Measurements from ENCODE around the gene PFN3. TPM values are rescaled to one million over a fixed set of nuclear protein-coding genes. Genes with fewer than 3 reads are reported as not detected.

The PFN3 gene
- total and polyA plus RNA-seq, 2 experiments from 2014 or later = 1.9 to 2.0 TPM

GRCh38 chr5:177357459-177358351, 42.8 kb downstream of the PFN3 start, which contains the start of gene RGS14:
Gene RGS14 (plus strand): TSS chr5:177357924. CDS start chr5:177358025, 101 bp downstream.
- Histone ChIP-seq H3F3A (replicated peaks; ENCODE audit: low read depth) (0 out of 2 replicates have a peak, but pooled peaks cover 6% of the 10 kb centered on the region), H3K4me2 (no peak within 1 kb of the TSS), H3K9me2 (ENCODE audit: insufficient read depth) (peaks cover 4% of the 10 kb centered on the region; the same call in 1 of the 2 replicates), H3K4me3 (no peak within 1 kb of the TSS), H3K79me2 (replicated peaks; ENCODE audit: insufficient read depth) (no peaks in the 10 kb centered on the region), H3K36me3 (ENCODE audit: insufficient read depth) (no peaks in the 10 kb centered on the region), H3K27me3 (ENCODE audit: insufficient read depth) (peaks cover 5% of the 10 kb centered on the region), H2AFZ (no peak within 1 kb of the TSS), H4K20me1 (replicated peaks; ENCODE audit: insufficient read depth) (no peaks in the 10 kb centered on the region), H3K4me1 (ENCODE audit: insufficient read depth) (peaks cover 9% of the 10 kb centered on the region), H3K27ac (ENCODE audit: low read depth) (no peak within 1 kb of the TSS)
- no peak for ATAC-seq
- TF ChIP-seq ZNF331 (CRISPR knock-in tag; IDR thresholded peaks at IDR 0.05; ENCODE audit: low read depth) = no peak
- H3K4me1 Mint-ChIP-seq = peaks cover 16% of the 10 kb centered on the region; the same call in 2 of the 3 replicates
- no peak within 1 kb of the TSS for H3K4me3 Mint-ChIP-seq
- H3K27me3 Mint-ChIP-seq (ENCODE audit: insufficient read depth, low read depth, poor library complexity) = peaks cover 22% of the 10 kb centered on the region
- DNase-seq (ENCODE audit: low spot score) = no peak
- H3K36me3 Mint-ChIP-seq (ENCODE audit: low read depth) = no peaks in the 10 kb centered on the region
- no peak within 1 kb of the TSS; the same call in 1 of the 2 replicates for H3K27ac Mint-ChIP-seq
- H3K9me3 Mint-ChIP-seq = no peaks in the 10 kb centered on the region; the same call in 2 of the 3 replicates

- Histone ChIP-seq H4K20me1 (replicated peaks; ENCODE audit: insufficient read depth) (no peaks in the 10 kb centered on the region), H3K27me3 (ENCODE audit: insufficient read depth) (peaks cover 2% of the 10 kb centered on the region), H2AFZ (no peak overlapping the region), H3K27ac (ENCODE audit: low read depth) (no peak overlapping the region), H3K4me3 (no peak overlapping the region), H3K79me2 (replicated peaks; ENCODE audit: insufficient read depth) (no peaks in the 10 kb centered on the region), H3K36me3 (ENCODE audit: insufficient read depth) (no peaks in the 10 kb centered on the region), H3F3A (replicated peaks; ENCODE audit: low read depth) (0 out of 2 replicates have a peak, but pooled peaks cover 2% of the 10 kb centered on the region), H3K9me2 (ENCODE audit: insufficient read depth) (peaks cover 4% of the 10 kb centered on the region; the same call in 1 of the 2 replicates), H3K4me2 (no peak overlapping the region), H3K4me1 (ENCODE audit: insufficient read depth) (peaks cover 3% of the 10 kb centered on the region)
- Mint-ChIP-seq H3K9me3 (no peaks in the 10 kb centered on the region; the same call in 2 of the 3 replicates), H3K27me3 (ENCODE audit: insufficient read depth, low read depth, poor library complexity) (peaks cover 19% of the 10 kb centered on the region), H3K36me3 (ENCODE audit: low read depth) (no peaks in the 10 kb centered on the region), H3K27ac (no peak overlapping the region), H3K4me3 (no peak overlapping the region), H3K4me1 (peaks cover 11% of the 10 kb centered on the region; the same call in 2 of the 3 replicates)
- DNase-seq (ENCODE audit: low spot score) (no peak), ATAC-seq (no peak)
- no peak for TF ChIP-seq NANOG (IDR thresholded peaks at IDR 0.05; ENCODE audit: borderline replicate concordance)
- no peak for TF ChIP-seq EZH2phosphoT487 (IDR thresholded peaks at IDR 0.05; ENCODE audit: unreplicated experiment)
- TF ChIP-seq ZNF114 (CRISPR knock-in tag; IDR thresholded peaks at IDR 0.05) = no peak
- TF ChIP-seq, protein P1, sequence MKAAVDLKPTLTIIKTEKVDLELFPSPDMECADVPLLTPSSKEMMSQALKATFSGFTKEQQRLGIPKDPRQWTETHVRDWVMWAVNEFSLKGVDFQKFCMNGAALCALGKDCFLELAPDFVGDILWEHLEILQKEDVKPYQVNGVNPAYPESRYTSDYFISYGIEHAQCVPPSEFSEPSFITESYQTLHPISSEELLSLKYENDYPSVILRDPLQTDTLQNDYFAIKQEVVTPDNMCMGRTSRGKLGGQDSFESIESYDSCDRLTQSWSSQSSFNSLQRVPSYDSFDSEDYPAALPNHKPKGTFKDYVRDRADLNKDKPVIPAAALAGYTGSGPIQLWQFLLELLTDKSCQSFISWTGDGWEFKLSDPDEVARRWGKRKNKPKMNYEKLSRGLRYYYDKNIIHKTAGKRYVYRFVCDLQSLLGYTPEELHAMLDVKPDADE (IDR thresholded peaks at IDR 0.05) = no peak
- TF ChIP-seq EZH2 (IDR thresholded peaks at IDR 0.05; ENCODE audit: low read depth, unreplicated experiment) = no peak
- TF ChIP-seq STAT1 (IDR thresholded peaks at IDR 0.05; ENCODE audit: unreplicated experiment) = no peak
- TF ChIP-seq, protein P2, sequence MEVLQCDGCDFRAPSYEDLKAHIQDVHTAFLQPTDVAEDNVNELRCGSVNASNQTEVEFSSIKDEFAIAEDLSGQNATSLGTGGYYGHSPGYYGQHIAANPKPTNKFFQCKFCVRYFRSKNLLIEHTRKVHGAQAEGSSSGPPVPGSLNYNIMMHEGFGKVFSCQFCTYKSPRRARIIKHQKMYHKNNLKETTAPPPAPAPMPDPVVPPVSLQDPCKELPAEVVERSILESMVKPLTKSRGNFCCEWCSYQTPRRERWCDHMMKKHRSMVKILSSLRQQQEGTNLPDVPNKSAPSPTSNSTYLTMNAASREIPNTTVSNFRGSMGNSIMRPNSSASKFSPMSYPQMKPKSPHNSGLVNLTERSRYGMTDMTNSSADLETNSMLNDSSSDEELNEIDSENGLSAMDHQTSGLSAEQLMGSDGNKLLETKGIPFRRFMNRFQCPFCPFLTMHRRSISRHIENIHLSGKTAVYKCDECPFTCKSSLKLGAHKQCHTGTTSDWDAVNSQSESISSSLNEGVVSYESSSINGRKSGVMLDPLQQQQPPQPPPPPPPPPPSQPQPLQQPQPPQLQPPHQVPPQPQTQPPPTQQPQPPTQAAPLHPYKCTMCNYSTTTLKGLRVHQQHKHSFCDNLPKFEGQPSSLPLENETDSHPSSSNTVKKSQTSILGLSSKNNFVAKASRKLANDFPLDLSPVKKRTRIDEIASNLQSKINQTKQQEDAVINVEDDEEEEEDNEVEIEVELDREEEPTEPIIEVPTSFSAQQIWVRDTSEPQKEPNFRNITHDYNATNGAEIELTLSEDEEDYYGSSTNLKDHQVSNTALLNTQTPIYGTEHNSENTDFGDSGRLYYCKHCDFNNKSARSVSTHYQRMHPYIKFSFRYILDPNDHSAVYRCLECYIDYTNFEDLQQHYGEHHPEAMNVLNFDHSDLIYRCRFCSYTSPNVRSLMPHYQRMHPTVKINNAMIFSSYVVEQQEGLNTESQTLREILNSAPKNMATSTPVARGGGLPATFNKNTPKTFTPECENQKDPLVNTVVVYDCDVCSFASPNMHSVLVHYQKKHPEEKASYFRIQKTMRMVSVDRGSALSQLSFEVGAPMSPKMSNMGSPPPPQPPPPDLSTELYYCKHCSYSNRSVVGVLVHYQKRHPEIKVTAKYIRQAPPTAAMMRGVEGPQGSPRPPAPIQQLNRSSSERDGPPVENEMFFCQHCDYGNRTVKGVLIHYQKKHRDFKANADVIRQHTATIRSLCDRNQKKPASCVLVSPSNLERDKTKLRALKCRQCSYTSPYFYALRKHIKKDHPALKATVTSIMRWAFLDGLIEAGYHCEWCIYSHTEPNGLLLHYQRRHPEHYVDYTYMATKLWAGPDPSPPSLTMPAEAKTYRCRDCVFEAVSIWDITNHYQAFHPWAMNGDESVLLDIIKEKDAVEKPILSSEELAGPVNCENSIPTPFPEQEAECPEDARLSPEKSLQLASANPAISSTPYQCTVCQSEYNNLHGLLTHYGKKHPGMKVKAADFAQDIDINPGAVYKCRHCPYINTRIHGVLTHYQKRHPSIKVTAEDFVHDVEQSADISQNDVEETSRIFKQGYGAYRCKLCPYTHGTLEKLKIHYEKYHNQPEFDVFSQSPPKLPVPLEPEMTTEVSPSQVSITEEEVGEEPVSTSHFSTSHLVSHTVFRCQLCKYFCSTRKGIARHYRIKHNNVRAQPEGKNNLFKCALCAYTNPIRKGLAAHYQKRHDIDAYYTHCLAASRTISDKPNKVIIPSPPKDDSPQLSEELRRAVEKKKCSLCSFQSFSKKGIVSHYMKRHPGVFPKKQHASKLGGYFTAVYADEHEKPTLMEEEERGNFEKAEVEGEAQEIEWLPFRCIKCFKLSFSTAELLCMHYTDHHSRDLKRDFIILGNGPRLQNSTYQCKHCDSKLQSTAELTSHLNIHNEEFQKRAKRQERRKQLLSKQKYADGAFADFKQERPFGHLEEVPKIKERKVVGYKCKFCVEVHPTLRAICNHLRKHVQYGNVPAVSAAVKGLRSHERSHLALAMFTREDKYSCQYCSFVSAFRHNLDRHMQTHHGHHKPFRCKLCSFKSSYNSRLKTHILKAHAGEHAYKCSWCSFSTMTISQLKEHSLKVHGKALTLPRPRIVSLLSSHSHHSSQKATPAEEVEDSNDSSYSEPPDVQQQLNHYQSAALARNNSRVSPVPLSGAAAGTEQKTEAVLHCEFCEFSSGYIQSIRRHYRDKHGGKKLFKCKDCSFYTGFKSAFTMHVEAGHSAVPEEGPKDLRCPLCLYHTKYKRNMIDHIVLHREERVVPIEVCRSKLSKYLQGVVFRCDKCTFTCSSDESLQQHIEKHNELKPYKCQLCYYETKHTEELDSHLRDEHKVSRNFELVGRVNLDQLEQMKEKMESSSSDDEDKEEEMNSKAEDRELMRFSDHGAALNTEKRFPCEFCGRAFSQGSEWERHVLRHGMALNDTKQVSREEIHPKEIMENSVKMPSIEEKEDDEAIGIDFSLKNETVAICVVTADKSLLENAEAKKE (CRISPR knock-in tag; IDR thresholded peaks at IDR 0.05) = no peak
- TF ChIP-seq POLR2AphosphoS5 (IDR thresholded peaks at IDR 0.05; ENCODE audit: low read depth) = no peak
- no peak for TF ChIP-seq CREB1 (CRISPR knock-in tag; IDR thresholded peaks at IDR 0.05; ENCODE audit: low read depth)
- no peak for TF ChIP-seq JUNB (IDR thresholded peaks at IDR 0.05; ENCODE audit: unreplicated experiment)
- TF ChIP-seq CTCF (conservative IDR thresholded peaks at IDR 0.05; ENCODE audit: low read depth in 2 of 2) = no peak
- no peak for TF ChIP-seq ZNF331 (CRISPR knock-in tag; IDR thresholded peaks at IDR 0.05; ENCODE audit: low read depth)
Observed at GRCh38 chr5:177357146-177357458, 43.4 kb downstream of the PFN3 start.

All from GM23338 (cell line).